ENCODE measurements around the gene FAM135A. TPM values are rescaled to one million over a fixed set of nuclear protein-coding genes. Genes with fewer than 3 reads are reported as not detected.
"Not testable (repeated sequence)": the region's sequence is repeated elsewhere in the genome, so short reads cannot be mapped to it uniquely, and the experiment has no call there.

Gene FAM135A
- total RNA-seq, 4 donors from 2014 or later, result 52.2 to 119 (median 66.1) TPM

DNA sequence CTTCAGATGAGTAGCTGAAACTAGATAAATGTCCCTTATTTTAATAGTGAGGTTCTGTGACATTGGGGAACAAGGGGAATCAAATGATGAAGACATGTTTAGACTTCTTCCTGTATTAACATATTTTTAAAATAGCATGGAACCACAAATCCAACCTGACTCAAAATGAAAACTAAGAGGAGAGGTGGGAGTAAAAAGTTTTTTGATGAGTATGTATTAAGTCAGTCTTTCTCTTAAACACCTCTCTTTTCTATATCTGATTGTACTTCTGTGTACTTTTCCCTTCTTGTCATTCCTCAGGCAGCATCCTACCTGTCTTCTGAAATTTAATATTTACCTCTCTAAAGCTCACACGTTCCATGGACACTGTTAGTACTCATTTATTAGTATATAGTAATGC, 144.7 kb downstream of the FAM135A start:
- Histone ChIP-seq H3K9me3 (no peaks in the 10 kb centered on the region), H3K4me3 (no peak overlapping the region), H3K27me3 (no peaks in the 10 kb centered on the region), H3K36me3 (peaks cover 4% of the 10 kb centered on the region), H3K4me1 (no peaks in the 10 kb centered on the region), H3K27ac (no peak overlapping the region)
- no peak for DNase-seq (ENCODE audit: low spot score in 2 of 2)
- TF ChIP-seq POLR2A (IDR thresholded peaks at IDR 0.05), result no peak
- TF ChIP-seq POLR2AphosphoS5 (IDR thresholded peaks at IDR 0.05), result no peak
- no peak for TF ChIP-seq EP300 (IDR thresholded peaks at IDR 0.05)
- TF ChIP-seq, protein P1, sequence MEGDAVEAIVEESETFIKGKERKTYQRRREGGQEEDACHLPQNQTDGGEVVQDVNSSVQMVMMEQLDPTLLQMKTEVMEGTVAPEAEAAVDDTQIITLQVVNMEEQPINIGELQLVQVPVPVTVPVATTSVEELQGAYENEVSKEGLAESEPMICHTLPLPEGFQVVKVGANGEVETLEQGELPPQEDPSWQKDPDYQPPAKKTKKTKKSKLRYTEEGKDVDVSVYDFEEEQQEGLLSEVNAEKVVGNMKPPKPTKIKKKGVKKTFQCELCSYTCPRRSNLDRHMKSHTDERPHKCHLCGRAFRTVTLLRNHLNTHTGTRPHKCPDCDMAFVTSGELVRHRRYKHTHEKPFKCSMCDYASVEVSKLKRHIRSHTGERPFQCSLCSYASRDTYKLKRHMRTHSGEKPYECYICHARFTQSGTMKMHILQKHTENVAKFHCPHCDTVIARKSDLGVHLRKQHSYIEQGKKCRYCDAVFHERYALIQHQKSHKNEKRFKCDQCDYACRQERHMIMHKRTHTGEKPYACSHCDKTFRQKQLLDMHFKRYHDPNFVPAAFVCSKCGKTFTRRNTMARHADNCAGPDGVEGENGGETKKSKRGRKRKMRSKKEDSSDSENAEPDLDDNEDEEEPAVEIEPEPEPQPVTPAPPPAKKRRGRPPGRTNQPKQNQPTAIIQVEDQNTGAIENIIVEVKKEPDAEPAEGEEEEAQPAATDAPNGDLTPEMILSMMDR (IDR thresholded peaks at IDR 0.05), result no peak
- WGBS, result 85% methylated on average over 1 of the region's 1 CpG

DNA sequence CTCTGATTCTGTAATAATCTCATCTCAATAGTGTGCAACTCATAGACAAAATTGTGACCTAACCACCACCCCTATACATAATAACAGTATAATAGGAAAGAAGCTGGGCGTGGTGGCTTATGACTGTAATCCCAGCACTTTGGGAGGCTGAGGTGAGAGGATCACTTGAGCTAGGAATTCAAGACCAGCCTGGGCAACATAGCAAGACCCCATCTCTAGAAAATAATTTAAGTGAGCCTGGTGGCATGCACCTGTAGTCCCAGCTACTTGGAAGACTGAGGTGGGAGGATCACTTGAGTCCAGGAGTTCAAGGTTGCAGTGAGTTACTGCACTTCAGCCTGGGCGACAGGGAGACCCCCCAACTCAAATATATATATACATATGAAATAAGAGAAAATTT, 149.1 kb downstream of the FAM135A start:
- not testable (repeated sequence) for H3K4me1 ChIP-seq; H3K9me3 ChIP-seq; H3K36me3 ChIP-seq; H3K27ac ChIP-seq; DNase-seq (ENCODE audit: low spot score in 2 of 2); H3K27me3 ChIP-seq; H3K4me3 ChIP-seq
- WGBS, result 100% methylated on average over 2 of the region's 2 CpGs

DNA sequence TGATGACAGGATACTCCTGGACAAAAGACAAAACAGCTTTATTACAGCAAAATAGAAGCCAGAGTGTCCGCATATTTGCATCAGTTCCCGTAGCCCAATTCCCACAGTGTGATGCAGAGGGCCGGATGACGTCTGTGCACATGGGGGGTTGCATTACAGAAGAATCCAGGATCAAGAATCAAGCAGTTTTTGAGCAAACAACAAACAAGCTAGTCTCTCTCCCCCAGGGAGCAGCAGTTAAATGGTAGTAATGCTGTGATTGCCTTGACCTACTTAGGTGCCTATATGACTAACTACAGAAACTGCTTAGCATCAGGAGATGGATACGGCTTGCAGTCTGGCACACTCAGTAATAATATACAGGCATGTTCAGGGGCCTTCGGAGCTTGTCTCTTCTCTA, 150.2 kb downstream of the FAM135A start:
- Histone ChIP-seq H3K9me3 (no peaks in the 10 kb centered on the region), H3K27me3 (no peaks in the 10 kb centered on the region), H3K36me3 (peaks cover 1% of the 10 kb centered on the region), H3K27ac (no peak overlapping the region), H3K4me1 (peaks cover 15% of the 10 kb centered on the region), H3K4me3 (no peak overlapping the region)
- TF ChIP-seq, protein P1 (IDR thresholded peaks at IDR 0.05), result no peak
- TF ChIP-seq POLR2AphosphoS5 (IDR thresholded peaks at IDR 0.05), result no peak
- TF ChIP-seq EP300 (IDR thresholded peaks at IDR 0.05), result no peak
- no peak for TF ChIP-seq POLR2A (IDR thresholded peaks at IDR 0.05)
- 52% methylated on average over 6 of the region's 6 CpGs for WGBS
- no peak for DNase-seq (ENCODE audit: low spot score in 2 of 2)

DNA sequence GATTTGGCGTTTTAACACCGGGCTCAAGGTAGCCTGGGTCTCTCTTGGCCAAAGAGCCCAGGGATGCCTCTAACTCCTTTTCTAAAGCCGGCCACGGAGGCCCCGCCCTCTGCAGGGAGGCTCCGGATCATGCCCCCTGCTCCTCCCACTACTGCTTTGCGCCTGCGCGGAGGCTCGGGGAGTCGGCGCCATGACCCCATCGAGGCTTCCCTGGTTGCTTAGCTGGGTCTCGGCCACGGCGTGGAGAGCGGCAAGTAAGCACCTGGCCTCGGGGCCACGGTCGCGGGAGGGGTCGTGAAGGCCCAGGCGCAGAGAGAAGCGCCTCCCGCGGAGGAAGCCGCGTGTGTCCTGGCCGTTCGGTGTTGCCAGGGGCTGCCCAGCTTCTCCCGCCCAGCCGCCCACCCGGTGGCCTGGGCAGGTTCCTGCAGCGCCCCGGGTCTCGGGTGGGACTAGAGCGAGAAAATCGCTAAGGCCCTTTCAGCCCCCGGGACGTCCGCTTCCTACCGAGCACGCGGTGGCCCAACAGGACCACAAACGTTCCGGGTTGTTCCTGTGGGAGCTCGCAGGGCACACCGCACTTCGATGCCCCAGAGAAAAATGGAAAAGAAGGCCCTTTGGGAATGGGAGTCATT, 153.6 kb downstream of the FAM135A start, which contains the start of gene SDHAF4:
Gene SDHAF4 (plus strand): TSS at position 180 of the 632 bp plus-strand sequence. CDS start 11 bp downstream, at position 191.
- Histone ChIP-seq H3K4me1 (peaks cover 15% of the 10 kb centered on the region), H3K4me3 (peak within 1 kb of the TSS; percentile 69), H3K27me3 (no peaks in the 10 kb centered on the region), H3K36me3 (no peaks in the 10 kb centered on the region), H3K27ac (peak within 1 kb of the TSS; percentile 80), H3K9me3 (no peaks in the 10 kb centered on the region)
- peak; percentile 95 to 96 for DNase-seq (ENCODE audit: low spot score in 2 of 2)
- WGBS, result under 1% methylated on average over 26 of the region's 49 CpGs
- TF ChIP-seq EP300 (IDR thresholded peaks at IDR 0.05) (no peak), POLR2AphosphoS5 (IDR thresholded peaks at IDR 0.05) (peak in 1 of 3 donors; percentile 61), POLR2A (IDR thresholded peaks at IDR 0.05) (peak in 1 of 2 donors; percentile 44)
- TF ChIP-seq, protein P1 (IDR thresholded peaks at IDR 0.05), result no peak

DNA sequence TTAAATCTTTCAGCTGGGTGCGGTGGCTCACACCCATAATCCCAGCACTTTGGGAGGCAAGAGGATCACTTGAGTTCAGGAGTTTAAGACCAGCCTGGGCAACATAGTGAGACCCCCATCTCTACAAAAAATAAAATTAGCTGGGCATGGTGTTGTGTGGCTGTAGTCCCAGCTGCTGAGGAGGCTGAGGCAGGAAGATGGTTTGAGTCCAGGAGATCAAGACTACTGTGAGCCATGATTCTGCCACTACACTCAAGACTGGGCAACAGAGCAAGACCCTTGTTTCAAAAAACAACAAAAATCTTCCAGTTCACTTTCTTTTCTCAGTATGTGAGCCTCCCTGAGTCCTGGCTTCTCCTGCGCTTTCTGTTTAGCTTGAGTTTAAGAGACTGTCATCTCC, 161.3 kb downstream of the FAM135A start:
- 87% methylated on average over 2 of the region's 2 CpGs for WGBS
- no peak for DNase-seq (ENCODE audit: low spot score in 2 of 2)

More for the DNA sequence above, 161.3 kb downstream of the FAM135A start:
- Histone ChIP-seq H3K4me1 (peaks cover 6% of the 10 kb centered on the region), H3K9me3 (no peaks in the 10 kb centered on the region), H3K4me3 (no peak overlapping the region), H3K27me3 (no peaks in the 10 kb centered on the region), H3K36me3 (no peaks in the 10 kb centered on the region), H3K27ac (no peak overlapping the region)
- no peak for TF ChIP-seq POLR2AphosphoS5 (IDR thresholded peaks at IDR 0.05)
- TF ChIP-seq POLR2A (IDR thresholded peaks at IDR 0.05), result no peak
- TF ChIP-seq, protein P1 (IDR thresholded peaks at IDR 0.05), result no peak
- TF ChIP-seq EP300 (IDR thresholded peaks at IDR 0.05), result no peak

Data from suprapubic skin (tissue), 4 donors.